Medulla oblongata (tissue), 1 donor: ENCODE results near the gene PMAIP1.

Experiments
- DNase-seq: peaks from one replicate; pipeline ENCODE4 v3.0.0-alpha.2; 2015; ENCODE audit errors: extremely low spot score

PMAIP1 gene

GRCh38 chr18:59915606-59916005 is 15.8 kb downstream of the PMAIP1 start:
- no peak for DNase-seq

- no peak for DNase-seq
Observed at GRCh38 chr18:59916746-59917145, 16.9 kb downstream of the PMAIP1 start.

- no peak for DNase-seq
Observed at GRCh38 chr18:59917422-59917821, 17.6 kb downstream of the PMAIP1 start.

- no peak for DNase-seq
Observed at GRCh38 chr18:59918320-59918755, 18.5 kb downstream of the PMAIP1 start.

GRCh38 chr18:59918997-59919396 is 19.2 kb downstream of the PMAIP1 start:
- no peak for DNase-seq

- no peak for DNase-seq
Observed at GRCh38 chr18:59921384-59921891, 21.6 kb downstream of the PMAIP1 start.

GRCh38 chr18:59923539-59924196 is 23.9 kb downstream of the PMAIP1 start:
- DNase-seq: no peak

- DNase-seq: no peak
Observed at GRCh38 chr18:59926131-59926530, 26.3 kb downstream of the PMAIP1 start.

GRCh38 chr18:59927246-59927825 is 27.5 kb downstream of the PMAIP1 start:
- DNase-seq: peak; percentile 36

GRCh38 chr18:59928201-59928600 is 28.4 kb downstream of the PMAIP1 start:
- DNase-seq: no peak

- no peak for DNase-seq
Observed at GRCh38 chr18:59929621-59930295, 30.0 kb downstream of the PMAIP1 start.

GRCh38 chr18:59932401-59932800 is 32.6 kb downstream of the PMAIP1 start:
- DNase-seq: no peak

GRCh38 chr18:59938676-59939075 is 38.9 kb downstream of the PMAIP1 start:
- no peak for DNase-seq

- DNase-seq: no peak
Observed at GRCh38 chr18:59939127-59939526, 39.3 kb downstream of the PMAIP1 start.

- DNase-seq: no peak
Observed at GRCh38 chr18:59940068-59940467, 40.3 kb downstream of the PMAIP1 start.

- no peak for DNase-seq
Observed at GRCh38 chr18:59941331-59941730, 41.5 kb downstream of the PMAIP1 start.

- no peak for DNase-seq
Observed at GRCh38 chr18:59942601-59943000, 42.8 kb downstream of the PMAIP1 start.

GRCh38 chr18:59945544-59945943 is 45.7 kb downstream of the PMAIP1 start:
- no peak for DNase-seq

- DNase-seq: no peak
Observed at GRCh38 chr18:59950215-59950944, 50.6 kb downstream of the PMAIP1 start.

GRCh38 chr18:59951591-59951990 is 51.8 kb downstream of the PMAIP1 start:
- no peak for DNase-seq

- DNase-seq: no peak
Observed at GRCh38 chr18:59952283-59953007, 52.6 kb downstream of the PMAIP1 start.
